ENCODE data around the gene PNPO.
"Not testable (repeated sequence)": the region's sequence is repeated elsewhere in the genome, so short reads cannot be mapped to it uniquely, and the experiment has no call there.

PNPO gene

GRCh38 chr17:47986520-47986919 lies 45.1 kb downstream of the PNPO start:
- no peak overlapping the region for H3K4me3 Mint-ChIP-seq
- H3K9me3 Mint-ChIP-seq, result no peaks in the 10 kb centered on the region
- no peak overlapping the region for H3K27ac Mint-ChIP-seq
- H3K4me1 Mint-ChIP-seq, result no peaks in the 10 kb centered on the region
- H3K27me3 Mint-ChIP-seq, result no peaks in the 10 kb centered on the region
- peaks cover 6% of the 10 kb centered on the region for H3K36me3 Mint-ChIP-seq (ENCODE audit: low read depth)
- no peak for DNase-seq
- no peak for ATAC-seq

- no peaks in the 10 kb centered on the region for H3K27me3 Mint-ChIP-seq
- H3K9me3 Mint-ChIP-seq, result no peaks in the 10 kb centered on the region
- no peak for DNase-seq
- H3K4me3 Mint-ChIP-seq, result no peak overlapping the region
- no peak overlapping the region for H3K27ac Mint-ChIP-seq
- H3K36me3 Mint-ChIP-seq (ENCODE audit: low read depth), result peaks cover 4% of the 10 kb centered on the region
- no peaks in the 10 kb centered on the region for H3K4me1 Mint-ChIP-seq
- no peak for ATAC-seq
These were observed 46.0 kb downstream of the PNPO start for GRCh38 chr17:47987240-47987835.

- not testable (repeated sequence) for H3K27ac Mint-ChIP-seq; H3K9me3 Mint-ChIP-seq; H3K27me3 Mint-ChIP-seq; DNase-seq; H3K4me1 Mint-ChIP-seq; ATAC-seq; H3K36me3 Mint-ChIP-seq (ENCODE audit: low read depth); H3K4me3 Mint-ChIP-seq
These were observed 47.1 kb downstream of the PNPO start for GRCh38 chr17:47988445-47988844.

GRCh38 chr17:47989159-47989558 lies 47.8 kb downstream of the PNPO start:
- Mint-ChIP-seq H3K9me3 (no peaks in the 10 kb centered on the region), H3K27ac (no peak overlapping the region), H3K4me3 (no peak overlapping the region), H3K27me3 (peaks cover 1% of the 10 kb centered on the region), H3K36me3 (ENCODE audit: low read depth) (no peaks in the 10 kb centered on the region), H3K4me1 (no peaks in the 10 kb centered on the region)
- DNase-seq (no peak), ATAC-seq (no peak)

- no peak overlapping the region for H3K27ac Mint-ChIP-seq
- H3K9me3 Mint-ChIP-seq, result no peaks in the 10 kb centered on the region
These were observed 48.3 kb downstream of the PNPO start for GRCh38 chr17:47989700-47990099.

GRCh38 chr17:47990962-47991731 lies 49.8 kb downstream of the PNPO start:
- Mint-ChIP-seq H3K9me3 (no peaks in the 10 kb centered on the region), H3K27me3 (peaks cover 2% of the 10 kb centered on the region), H3K36me3 (ENCODE audit: low read depth) (no peaks in the 10 kb centered on the region), H3K27ac (no peak overlapping the region), H3K4me3 (no peak overlapping the region), H3K4me1 (no peaks in the 10 kb centered on the region)
- ATAC-seq (no peak), DNase-seq (no peak)

More at GRCh38 chr17:47989700-47990099, 48.3 kb downstream of the PNPO start:
- DNase-seq, result no peak
- no peak overlapping the region for H3K4me3 Mint-ChIP-seq
- H3K4me1 Mint-ChIP-seq, result no peaks in the 10 kb centered on the region
- ATAC-seq, result no peak
- no peaks in the 10 kb centered on the region for H3K36me3 Mint-ChIP-seq (ENCODE audit: low read depth)
- peaks cover 2% of the 10 kb centered on the region for H3K27me3 Mint-ChIP-seq

GRCh38 chr17:47992216-47992615 lies 50.8 kb downstream of the PNPO start:
- Mint-ChIP-seq H3K27ac (no peak overlapping the region), H3K9me3 (no peaks in the 10 kb centered on the region), H3K4me3 (no peak overlapping the region), H3K27me3 (peaks cover 4% of the 10 kb centered on the region), H3K36me3 (ENCODE audit: low read depth) (no peaks in the 10 kb centered on the region), H3K4me1 (no peaks in the 10 kb centered on the region)
- no peak for DNase-seq
- ATAC-seq, result no peak

GRCh38 chr17:47993031-47993564 lies 51.7 kb downstream of the PNPO start:
- Mint-ChIP-seq H3K27ac (no peak overlapping the region), H3K27me3 (peaks cover 4% of the 10 kb centered on the region), H3K4me1 (no peaks in the 10 kb centered on the region), H3K9me3 (no peaks in the 10 kb centered on the region), H3K36me3 (ENCODE audit: low read depth) (no peaks in the 10 kb centered on the region), H3K4me3 (no peak overlapping the region)
- ATAC-seq (no peak), DNase-seq (no peak)

- Mint-ChIP-seq H3K9me3 (no peaks in the 10 kb centered on the region), H3K27me3 (peaks cover 4% of the 10 kb centered on the region), H3K4me3 (no peak overlapping the region), H3K4me1 (no peaks in the 10 kb centered on the region), H3K27ac (no peak overlapping the region), H3K36me3 (ENCODE audit: low read depth) (no peaks in the 10 kb centered on the region)
- DNase-seq (no peak), ATAC-seq (no peak)
These were observed 52.6 kb downstream of the PNPO start for GRCh38 chr17:47993964-47994363.

- DNase-seq (no peak), ATAC-seq (no peak)
- Mint-ChIP-seq H3K36me3 (ENCODE audit: low read depth) (no peaks in the 10 kb centered on the region), H3K9me3 (no peaks in the 10 kb centered on the region), H3K4me3 (no peak overlapping the region), H3K4me1 (no peaks in the 10 kb centered on the region), H3K27ac (no peak overlapping the region), H3K27me3 (peaks cover 4% of the 10 kb centered on the region)
These were observed 53.4 kb downstream of the PNPO start for GRCh38 chr17:47994724-47995123.

GRCh38 chr17:47995241-47995935 lies 54.0 kb downstream of the PNPO start:
- no peak for DNase-seq
- Mint-ChIP-seq H3K4me3 (no peak overlapping the region), H3K9me3 (no peaks in the 10 kb centered on the region), H3K4me1 (no peaks in the 10 kb centered on the region), H3K36me3 (ENCODE audit: low read depth) (no peaks in the 10 kb centered on the region), H3K27ac (no peak overlapping the region), H3K27me3 (peaks cover 6% of the 10 kb centered on the region)
- no peak for ATAC-seq

GRCh38 chr17:47996201-47996600 lies 54.8 kb downstream of the PNPO start:
- Mint-ChIP-seq H3K4me1 (no peaks in the 10 kb centered on the region), H3K4me3 (no peak overlapping the region), H3K36me3 (ENCODE audit: low read depth) (no peaks in the 10 kb centered on the region), H3K27ac (no peak overlapping the region), H3K27me3 (peaks cover 6% of the 10 kb centered on the region), H3K9me3 (no peaks in the 10 kb centered on the region)
- DNase-seq (no peak), ATAC-seq (no peak)

GRCh38 chr17:47997586-47997985 lies 56.2 kb downstream of the PNPO start:
- Mint-ChIP-seq H3K36me3 (ENCODE audit: low read depth) (no peaks in the 10 kb centered on the region), H3K4me1 (no peaks in the 10 kb centered on the region), H3K9me3 (no peaks in the 10 kb centered on the region), H3K27me3 (peaks cover 6% of the 10 kb centered on the region), H3K27ac (no peak overlapping the region), H3K4me3 (no peak overlapping the region)
- no peak for ATAC-seq
- no peak for DNase-seq

GRCh38 chr17:47998044-47998443 lies 56.7 kb downstream of the PNPO start:
- no peak overlapping the region for H3K27ac Mint-ChIP-seq
- DNase-seq (no peak), ATAC-seq (no peak)
- H3K36me3 Mint-ChIP-seq (ENCODE audit: low read depth), result no peaks in the 10 kb centered on the region
- peaks cover 6% of the 10 kb centered on the region for H3K27me3 Mint-ChIP-seq
- H3K4me3 Mint-ChIP-seq, result no peak overlapping the region
- H3K4me1 Mint-ChIP-seq, result no peaks in the 10 kb centered on the region
- no peaks in the 10 kb centered on the region for H3K9me3 Mint-ChIP-seq

Measured in activated naive CD8-positive, alpha-beta T cell treated with anti-CD3 and anti-CD28 coated beads, Interleukin-2, amount 50 U/mL, for 24 hours (primary cell).